Posterior cingulate gyrus (tissue), 11 donors: ENCODE results near the gene HSD11B1L.
A peak's percentile ranks its signal among the peaks of the same experiment; 100 is the strongest.
"Not testable (repeated sequence)": the region's sequence is repeated elsewhere in the genome, so short reads cannot be mapped to it uniquely, and the experiment has no call there.

Experiments used
- DNase-seq, 10 donors: peaks; one replicate each; pipeline versions ENCODE4 v3.0.0 to v3.0.0-alpha.2; 2020 to 2021; ENCODE audit warnings: mixed read lengths in 3 of 10
- intact Hi-C: fragments of 100-400 bp; cut with DNase I; formaldehyde crosslinking; loops from one replicate; pipeline ENCODE4 v1.15.1; 2023

Gene HSD11B1L

DNA sequence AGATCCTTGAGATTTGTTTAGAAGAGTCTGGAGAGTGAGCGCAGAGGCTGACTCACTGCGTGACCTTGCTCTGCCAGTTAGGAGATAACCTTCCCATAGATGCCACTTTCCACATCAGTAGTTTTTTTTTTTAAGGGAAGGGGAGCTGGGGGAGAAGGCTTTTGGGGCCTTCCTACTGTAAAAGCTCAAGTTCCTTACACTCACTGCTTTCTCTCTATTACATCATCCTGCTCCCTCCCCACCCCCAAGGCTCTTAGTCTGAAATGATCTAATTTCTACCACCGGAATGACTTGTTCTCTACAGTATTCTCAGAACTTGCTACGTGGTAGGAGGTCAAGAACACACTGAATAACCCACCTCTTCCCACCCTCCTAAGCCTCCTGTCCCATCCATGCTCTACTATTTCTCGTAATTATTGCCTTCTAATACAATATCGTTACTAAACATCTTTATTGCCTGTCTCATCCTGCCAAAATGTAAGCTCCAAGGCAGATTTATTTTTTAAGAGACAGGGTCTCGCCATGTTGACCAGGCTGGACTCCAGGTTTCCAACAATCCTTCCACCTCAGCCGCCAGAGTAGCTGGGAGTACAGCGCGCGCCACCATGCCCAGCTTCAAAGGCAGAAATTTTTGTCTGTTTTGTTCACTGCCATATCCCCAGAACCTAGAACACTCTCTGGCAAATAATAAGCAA, 37.9 kb downstream of the HSD11B1L start:
- intact Hi-C loops: no loop called here
- no peak for DNase-seq

DNA sequence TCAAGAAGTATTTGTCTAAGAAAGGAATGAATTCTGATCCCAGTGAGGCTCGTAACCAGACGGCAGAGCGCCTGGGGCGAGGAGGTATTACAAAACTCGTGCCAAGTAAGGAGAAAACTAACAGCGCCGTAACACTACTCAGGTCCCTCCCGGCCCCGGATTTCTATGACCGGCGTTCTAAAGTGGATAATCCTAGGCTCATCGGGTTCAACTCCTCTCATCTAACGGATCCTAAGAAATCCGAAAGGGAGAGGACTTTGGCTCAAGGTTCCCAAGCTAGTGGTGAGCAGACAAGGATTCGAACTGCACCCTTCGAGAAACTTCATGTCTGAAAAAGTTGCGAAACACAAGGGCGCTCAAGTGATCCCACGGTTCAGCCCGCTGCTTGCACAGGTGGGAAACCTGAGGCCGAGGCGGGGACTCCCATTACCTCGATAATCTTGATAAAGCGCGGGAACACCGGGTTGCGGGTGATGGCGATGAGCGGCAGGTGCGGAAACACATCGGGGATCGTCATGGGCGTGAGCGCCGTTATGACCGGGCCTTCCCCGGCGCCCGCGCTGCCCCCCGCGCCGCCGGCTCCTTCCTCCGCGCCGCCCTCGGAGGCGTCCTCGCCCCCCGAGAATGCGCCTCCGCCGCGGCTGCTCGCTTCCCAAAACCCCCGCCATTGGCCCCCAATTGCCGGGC, 38.6 kb downstream of the HSD11B1L start:
- DNase-seq: no peak
- intact Hi-C loops: no loop called here

DNA sequence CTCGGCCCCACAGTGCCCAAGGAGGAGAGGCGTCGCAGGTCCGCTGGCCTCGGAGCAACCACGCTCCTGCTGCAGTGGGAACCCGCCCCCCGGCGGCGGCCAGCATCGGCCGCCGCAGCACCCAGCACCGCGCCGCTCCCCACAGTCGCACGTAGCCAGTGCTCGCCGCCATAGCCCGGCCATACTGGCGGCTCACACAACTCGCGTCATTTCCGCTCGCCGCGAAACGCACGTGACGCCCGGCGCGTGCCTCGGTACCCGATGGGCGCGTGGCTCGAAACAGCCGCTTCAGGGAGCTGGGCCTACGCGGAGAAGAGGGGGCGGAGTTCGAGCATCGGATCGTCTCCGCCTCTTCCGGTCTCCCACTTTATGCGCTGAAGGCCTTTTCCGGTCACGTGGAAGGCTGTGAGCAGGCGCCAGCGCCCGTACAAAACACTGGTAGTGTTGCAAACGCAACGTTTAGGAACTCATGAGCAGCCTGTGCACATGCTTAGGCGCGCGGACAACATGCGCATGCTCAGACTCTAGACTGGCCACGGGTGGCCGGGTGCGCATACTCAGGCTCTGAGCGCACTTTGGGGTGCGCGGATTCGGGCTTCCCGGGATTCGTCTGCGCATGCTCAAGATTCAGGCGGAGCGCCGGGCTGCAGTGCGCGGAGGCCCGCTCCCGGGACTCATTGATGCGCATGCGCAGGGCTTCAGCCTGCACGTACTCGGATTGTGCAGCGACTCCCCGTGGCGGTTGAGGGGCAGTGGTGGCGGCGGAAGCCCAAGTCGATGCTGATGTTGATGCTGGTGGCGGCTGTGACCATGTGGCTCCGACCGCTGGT, 39.3 kb downstream of the HSD11B1L start, which contains the start of the genes CATSPERD and LONP1:
Gene CATSPERD (plus strand): TSS at position 677 of the 830 bp plus-strand sequence. CDS start 101 bp downstream, at position 778.
Gene LONP1 (minus strand): TSS at position 186 of the 830 bp plus-strand sequence. CDS start 14 bp downstream, at position 172.
- intact Hi-C loops: loop anchor here (1.0 to 5.0 kb wide), 3 partner anchors 30 to 72 kb away; partner anchors contain the start of genes DUS3L, MICOS13 and RPL36
- DNase-seq: peak; percentile 96 to 100 (median 98)

DNA sequence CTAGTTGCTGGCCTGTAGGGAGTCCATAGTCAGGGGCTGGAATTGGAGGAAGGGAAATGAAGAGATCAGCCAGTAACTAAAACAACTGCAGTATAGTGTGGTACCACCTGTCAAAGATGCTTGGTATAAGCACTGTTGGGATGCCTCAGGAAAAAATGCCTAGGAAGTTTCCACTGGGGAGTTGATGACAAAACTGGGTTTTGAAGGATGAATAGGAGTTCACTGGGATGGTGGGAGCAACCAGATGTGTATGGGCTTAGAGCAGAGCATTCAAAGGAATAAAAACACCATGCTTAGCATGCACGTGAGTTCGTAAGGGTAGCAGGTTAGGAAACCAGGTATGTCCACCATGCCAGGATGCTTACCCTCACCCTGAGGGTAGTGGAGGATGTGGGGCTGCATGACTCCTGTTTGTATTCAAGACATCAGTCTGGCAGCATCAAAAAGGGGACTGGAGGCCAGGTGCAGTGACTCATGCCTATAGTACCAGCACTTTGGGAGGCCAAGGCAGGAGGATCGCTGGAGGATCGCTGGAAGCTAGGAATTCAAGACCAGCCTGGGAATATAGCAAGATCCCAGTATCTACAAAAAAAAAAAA, 46.7 kb downstream of the HSD11B1L start:
- intact Hi-C loops: no loop called here
- DNase-seq: peak in 1 of 10 donors; percentile 6

GRCh38 chr19:5733172-5733571, 52.3 kb downstream of the HSD11B1L start:
- intact Hi-C loops: not testable (repeated sequence)

More at GRCh38 chr19:5733172-5733571, 52.3 kb downstream of the HSD11B1L start:
- not testable (repeated sequence) for DNase-seq
